Body of pancreas (tissue), 4 donors: ENCODE data around the gene CELF5. TPM values are rescaled to one million over a fixed set of nuclear protein-coding genes. Genes with fewer than 3 reads are reported as not detected.

Source experiments
- ATAC-seq: fragments of 150-250 bp; one replicate; pipeline ENCODE4 v1.9.1; 2016
- DNase-seq, 4 donors: peaks; one replicate each; pipeline ENCODE4 v3.0.0-alpha.2; 2019
- H3K27ac ChIP-seq, 4 donors: fragments of 200-600 bp; sonication (generic); 1 replicate in 3 of 4; 2 replicates in 1 of 4; pipeline versions ENCODE4 v1.5.1 to v1.6.1; 2016 to 2019; ENCODE audit warnings: mild to moderate bottlenecking in 1 of 4, mixed read lengths in 1 of 4, moderate library complexity in 1 of 4
- H3K27me3 ChIP-seq, 2 donors: fragments of 200-600 bp; sonication (generic); one replicate each; pipeline ENCODE4 v1.6.0; 2016; ENCODE audit warnings: mild to moderate bottlenecking in 1 of 2
- H3K36me3 ChIP-seq, 2 donors: fragments of 200-600 bp; sonication (generic); replicated peaks in 1 of 2; 2 replicates each; pipeline ENCODE4 v1.5.1; 2016; ENCODE audit warnings: low read depth in 2 of 2; ENCODE audit not compliant: insufficient read depth in 1 of 2
- H3K4me1 ChIP-seq: fragments of 200-600 bp; sonication (generic); one replicate; pipeline ENCODE4 v1.6.0; 2016
- H3K4me3 ChIP-seq, 2 donors: fragments of 200-600 bp; sonication (generic); 1 replicate in 1 of 2; 2 replicates in 1 of 2; pipeline ENCODE4 v1.5.1; 2016 to 2019
- H3K9me3 ChIP-seq, 3 donors: fragments of 200-600 bp; sonication (generic); 1 replicate in 2 of 3; 2 replicates in 1 of 3; pipeline ENCODE4 v1.5.1; 2016
- POLR2A ChIP-seq, 3 donors: fragments of 450-650 bp; IDR thresholded peaks; one replicate each; pipeline ENCODE4 v1.6.1; 2016; ENCODE audit warnings: antibody characterized with exemption in 3 of 3, mild to moderate bottlenecking in 2 of 3
- WGBS, 2 donors: methylation state at CpG; one replicate each; pipeline ENCODE4 v1.1.5; 2017; 5-methylcytosine and 5-hydroxymethylcytosine counted together
- intact Hi-C: fragments of 100-400 bp; cut with DNase I; formaldehyde crosslinking; loops from one replicate; pipeline ENCODE4 v1.15.1; 2023
- total RNA-seq, 2 donors: library from RNA; depleted of rRNA; stranded (reverse); fragments of >200 nt; gene quantifications; one replicate each; pipeline ENCODE4 v1.1.0, GENCODE V29; 2016
- TF ChIP-seq, protein P1 (sequence below), 7 experiments: fragments of 450-650 bp in 4 of 7; fragments of 200-600 bp in 3 of 7; sonication (generic) in 3 of 7; IDR thresholded peaks; one replicate each; pipeline ENCODE4 v1.5.1; 2016 to 2019; ENCODE audit warnings: antibody characterized with exemption in 7 of 7

The CELF5 gene
- total RNA-seq, 2 donors from 2014 or later, result 0.33 TPM; not detected in 1

DNA sequence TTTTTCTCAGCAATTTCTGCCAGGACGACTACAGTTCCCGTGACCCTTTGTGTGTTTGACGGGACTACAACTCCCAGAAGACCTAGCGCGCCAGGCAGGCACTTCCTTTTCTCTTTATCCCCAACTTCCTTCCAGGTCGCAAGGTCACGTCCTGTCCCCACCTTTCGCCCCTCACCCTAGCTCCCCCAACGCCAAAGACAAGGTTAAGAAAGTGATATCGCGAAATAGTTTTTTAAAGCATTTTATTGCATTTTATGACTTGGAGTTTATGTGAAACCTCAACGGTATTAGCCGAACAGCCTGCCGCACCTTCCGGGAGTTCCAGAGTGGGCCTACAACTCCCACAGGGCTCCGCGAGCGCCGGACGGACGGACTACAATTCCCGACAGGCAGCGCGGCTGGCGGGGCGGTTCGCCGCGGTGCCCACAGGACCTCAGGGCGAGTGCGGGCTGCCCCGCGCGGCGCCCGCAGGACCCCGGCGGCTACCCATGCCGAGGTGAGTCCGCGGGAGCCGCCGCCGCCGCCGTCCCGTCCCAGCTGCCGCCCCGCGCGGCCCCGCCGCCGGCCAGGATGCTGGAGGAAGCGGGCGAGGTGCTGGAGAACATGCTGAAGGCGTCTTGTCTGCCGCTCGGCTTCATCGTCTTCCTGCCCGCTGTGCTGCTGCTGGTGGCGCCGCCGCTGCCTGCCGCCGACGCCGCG, 38.9 kb upstream of the CELF5 start, which contains the start of gene NCLN:
NCLN (plus strand) TSS at position 470 of the 699 bp plus-strand sequence; CDS start at position 571, 101 bp downstream.
- DNase-seq (peak; percentile 94 to 96 (median 96)), ATAC-seq (peak; percentile 96)
- intact Hi-C loops, result no loop called here
- H3K4me1 ChIP-seq, result peaks cover 37% of the 10 kb centered on the region
- TF ChIP-seq, protein P1, sequence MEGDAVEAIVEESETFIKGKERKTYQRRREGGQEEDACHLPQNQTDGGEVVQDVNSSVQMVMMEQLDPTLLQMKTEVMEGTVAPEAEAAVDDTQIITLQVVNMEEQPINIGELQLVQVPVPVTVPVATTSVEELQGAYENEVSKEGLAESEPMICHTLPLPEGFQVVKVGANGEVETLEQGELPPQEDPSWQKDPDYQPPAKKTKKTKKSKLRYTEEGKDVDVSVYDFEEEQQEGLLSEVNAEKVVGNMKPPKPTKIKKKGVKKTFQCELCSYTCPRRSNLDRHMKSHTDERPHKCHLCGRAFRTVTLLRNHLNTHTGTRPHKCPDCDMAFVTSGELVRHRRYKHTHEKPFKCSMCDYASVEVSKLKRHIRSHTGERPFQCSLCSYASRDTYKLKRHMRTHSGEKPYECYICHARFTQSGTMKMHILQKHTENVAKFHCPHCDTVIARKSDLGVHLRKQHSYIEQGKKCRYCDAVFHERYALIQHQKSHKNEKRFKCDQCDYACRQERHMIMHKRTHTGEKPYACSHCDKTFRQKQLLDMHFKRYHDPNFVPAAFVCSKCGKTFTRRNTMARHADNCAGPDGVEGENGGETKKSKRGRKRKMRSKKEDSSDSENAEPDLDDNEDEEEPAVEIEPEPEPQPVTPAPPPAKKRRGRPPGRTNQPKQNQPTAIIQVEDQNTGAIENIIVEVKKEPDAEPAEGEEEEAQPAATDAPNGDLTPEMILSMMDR (IDR thresholded peaks at IDR 0.05), result no peak
- TF ChIP-seq POLR2A (IDR thresholded peaks at IDR 0.05), result peak; percentile 15 to 35 (median 25)
- H3K36me3 ChIP-seq, result no peaks in the 10 kb centered on the region
- H3K9me3 ChIP-seq, result no peaks in the 10 kb centered on the region
- H3K27me3 ChIP-seq, result no peaks in the 10 kb centered on the region
- peak within 1 kb of the TSS; percentile 64 to 94 (median 80) for H3K27ac ChIP-seq
- WGBS, 2 donors, result 0% methylated on average over 21 to 56 of the region's 69 CpGs
- peak within 1 kb of the TSS; percentile 95 to 99 for H3K4me3 ChIP-seq

DNA sequence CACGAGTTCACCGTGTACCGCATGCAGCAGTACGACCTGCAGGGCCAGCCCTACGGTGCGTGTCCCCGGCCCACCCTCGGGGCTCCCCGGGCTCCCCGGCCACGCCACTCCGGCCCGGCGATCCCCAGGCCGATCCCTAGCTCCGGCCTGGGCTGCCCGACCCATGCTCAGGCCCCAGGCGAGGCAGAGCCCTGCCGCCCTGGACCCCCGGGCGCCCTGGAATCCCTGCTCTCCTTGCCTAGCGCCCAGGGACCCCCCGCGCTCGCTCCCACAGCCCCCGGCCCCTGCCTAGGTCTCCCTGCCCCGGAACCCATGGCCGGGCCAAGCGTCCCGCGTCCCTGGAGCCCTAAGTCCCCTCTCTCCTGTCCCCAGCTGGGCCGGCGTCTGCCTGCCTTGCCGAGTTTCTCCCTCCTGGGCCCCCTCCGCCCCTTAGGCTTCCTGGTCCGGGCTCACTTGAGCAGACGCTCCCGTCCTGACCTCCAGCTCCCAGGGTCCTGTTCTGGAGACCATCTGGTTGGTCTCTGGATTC, 38.2 kb upstream of the CELF5 start:
- peak overlapping the region; percentile 50 to 94 (median 78) for H3K27ac ChIP-seq
- ATAC-seq, result peak; percentile 27
- intact Hi-C loops, result no loop called here
- no peaks in the 10 kb centered on the region for H3K36me3 ChIP-seq
- TF ChIP-seq, protein P1 (IDR thresholded peaks at IDR 0.05), result no peak
- TF ChIP-seq POLR2A (IDR thresholded peaks at IDR 0.05), result peak in 1 of 3 donors; percentile 3
- H3K9me3 ChIP-seq, result no peaks in the 10 kb centered on the region
- H3K27me3 ChIP-seq, result no peaks in the 10 kb centered on the region
- peak overlapping the region; percentile 95 to 99 for H3K4me3 ChIP-seq
- H3K4me1 ChIP-seq, result peaks cover 37% of the 10 kb centered on the region
- DNase-seq, result peak in 1 of 4 donors; percentile 29
- WGBS, 2 donors, result 0 to 1% methylated on average over 2 to 33 of the region's 38 CpGs

DNA sequence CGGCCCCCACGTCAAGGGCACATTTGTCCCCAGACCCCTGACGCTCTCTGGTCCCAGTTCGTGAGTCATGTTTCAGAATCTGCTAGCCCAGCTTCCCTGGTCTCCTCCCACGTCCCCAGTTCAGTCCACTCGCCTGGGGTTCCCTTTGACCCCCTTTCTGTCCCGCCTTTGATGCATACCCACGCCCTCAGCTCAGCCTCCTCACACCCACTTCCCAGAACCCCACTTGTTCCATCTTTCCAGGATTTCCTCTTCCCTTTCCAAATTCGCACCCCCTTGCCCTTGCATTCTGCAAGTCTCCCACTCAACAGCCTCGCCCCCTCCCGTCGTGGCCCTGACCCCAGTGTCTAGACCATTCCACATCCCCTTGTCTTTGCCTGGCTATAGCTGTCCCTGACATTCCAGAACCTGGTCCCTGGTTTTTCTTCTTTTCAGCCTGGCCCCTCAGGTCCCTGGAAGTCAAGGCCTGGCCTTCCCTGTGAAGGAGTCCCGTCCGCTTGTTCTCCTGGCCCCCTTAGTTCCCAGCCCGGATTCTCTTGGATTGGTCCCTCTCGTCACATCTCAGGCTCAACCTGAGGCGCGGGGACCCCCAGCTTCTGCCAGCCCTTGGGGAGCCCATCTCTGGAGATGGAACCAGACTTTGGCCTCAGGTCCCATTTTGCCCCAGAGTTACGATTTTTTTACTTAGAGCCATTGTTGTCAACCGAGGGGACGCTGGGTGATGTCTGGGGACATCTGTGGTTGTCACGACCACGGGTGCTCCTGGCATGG, 37.4 kb upstream of the CELF5 start:
- 54 to 60% methylated on average over 23 of the region's 23 CpGs for WGBS, 2 donors
- Histone ChIP-seq H3K4me1 (peaks cover 37% of the 10 kb centered on the region), H3K36me3 (no peaks in the 10 kb centered on the region), H3K4me3 (peak overlapping the region in 1 of 2 donors; percentile 99), H3K27ac (no peak overlapping the region), H3K27me3 (no peaks in the 10 kb centered on the region), H3K9me3 (no peaks in the 10 kb centered on the region)
- intact Hi-C loops, result no loop called here
- DNase-seq (no peak), ATAC-seq (no peak)
- TF ChIP-seq, protein P1 (IDR thresholded peaks at IDR 0.05), result no peak
- no peak for TF ChIP-seq POLR2A (IDR thresholded peaks at IDR 0.05)

DNA sequence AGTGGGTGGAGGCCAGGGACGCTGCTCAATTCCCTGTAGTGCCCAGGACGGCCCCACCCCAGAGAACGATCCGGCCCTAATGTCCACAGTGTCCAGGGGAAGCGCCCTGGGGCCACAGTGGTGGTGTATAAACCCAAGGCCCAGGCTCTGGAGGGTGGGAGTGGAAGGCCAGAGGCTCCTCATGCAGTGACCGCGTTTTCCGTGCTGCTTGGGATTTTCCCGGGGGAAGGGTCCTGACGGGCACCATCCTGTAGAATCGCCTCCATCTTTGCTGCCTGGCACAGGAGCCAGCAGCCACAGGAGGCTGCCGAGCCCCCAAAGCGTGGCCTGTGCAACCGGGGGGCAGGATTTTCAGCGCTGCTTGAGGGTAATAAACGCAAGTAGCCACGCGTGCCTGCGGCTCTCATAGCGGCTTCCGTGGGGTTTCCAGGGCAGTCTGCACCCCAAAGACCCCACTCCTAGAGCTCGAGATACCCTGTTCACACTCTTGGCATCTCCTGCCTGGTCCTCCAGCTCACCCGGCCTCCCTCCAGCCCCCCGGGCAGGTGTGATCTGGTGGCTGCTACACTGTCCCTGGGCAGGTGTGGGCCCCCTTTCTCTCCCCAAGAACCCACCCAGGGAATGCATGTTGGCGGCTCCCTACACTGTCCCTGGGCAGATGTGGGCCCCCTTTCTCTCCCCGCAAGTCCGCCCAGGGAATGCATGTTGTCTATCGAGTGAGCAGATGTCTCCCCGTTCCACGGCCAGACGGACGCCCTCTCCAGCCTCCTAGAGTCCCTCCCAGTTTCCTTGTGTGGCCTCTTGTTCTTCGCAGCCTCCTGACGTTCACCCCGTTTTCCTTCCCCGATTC, 36.6 kb upstream of the CELF5 start:
- no peak overlapping the region for H3K27ac ChIP-seq
- DNase-seq, result no peak
- no peak for TF ChIP-seq POLR2A (IDR thresholded peaks at IDR 0.05)
- TF ChIP-seq, protein P1 (IDR thresholded peaks at IDR 0.05), result no peak
- H3K4me3 ChIP-seq, result no peak overlapping the region
- intact Hi-C loops, result no loop called here
- ATAC-seq, result no peak
- H3K27me3 ChIP-seq, result no peaks in the 10 kb centered on the region
- peaks cover 37% of the 10 kb centered on the region for H3K4me1 ChIP-seq
- H3K36me3 ChIP-seq, result no peaks in the 10 kb centered on the region
- WGBS, 2 donors, result 85 to 88% methylated on average over 28 to 36 of the region's 36 CpGs
- H3K9me3 ChIP-seq, result no peaks in the 10 kb centered on the region
